ENCODE data around the gene ASB14.

ASB14 gene

DNA sequence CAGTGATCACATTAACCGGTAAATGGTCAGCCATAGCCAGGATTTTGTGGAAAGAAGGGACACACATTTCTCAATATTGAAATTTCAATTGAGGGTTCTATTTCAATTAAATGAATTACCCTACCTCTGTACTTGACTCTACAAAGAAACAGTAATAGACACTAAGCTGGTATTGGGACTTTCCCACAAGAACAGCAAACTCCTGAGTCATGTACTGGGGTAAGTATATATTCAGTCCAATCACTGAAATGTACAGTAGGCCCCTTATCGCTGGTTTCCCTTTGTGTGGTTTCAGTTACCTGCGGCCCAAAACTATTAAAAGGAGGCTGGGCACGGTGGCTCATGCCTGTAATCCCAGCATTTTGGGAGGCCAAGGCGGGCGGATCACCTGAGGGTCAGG is 17.6 kb downstream of the ASB14 start:
- no peak for DNase-seq
- no peaks in the 10 kb centered on the region for H3K79me2 ChIP-seq (ENCODE audit: low read length)
- H3K9me2 ChIP-seq (replicated peaks; ENCODE audit: insufficient read depth, low read length) = no peaks in the 10 kb centered on the region
- no peak overlapping the region for H3K4me2 ChIP-seq (ENCODE audit: low read depth, low read length)
- no peaks in the 10 kb centered on the region for H3K4me1 ChIP-seq (ENCODE audit: low read length)
- TF ChIP-seq, protein P1, sequence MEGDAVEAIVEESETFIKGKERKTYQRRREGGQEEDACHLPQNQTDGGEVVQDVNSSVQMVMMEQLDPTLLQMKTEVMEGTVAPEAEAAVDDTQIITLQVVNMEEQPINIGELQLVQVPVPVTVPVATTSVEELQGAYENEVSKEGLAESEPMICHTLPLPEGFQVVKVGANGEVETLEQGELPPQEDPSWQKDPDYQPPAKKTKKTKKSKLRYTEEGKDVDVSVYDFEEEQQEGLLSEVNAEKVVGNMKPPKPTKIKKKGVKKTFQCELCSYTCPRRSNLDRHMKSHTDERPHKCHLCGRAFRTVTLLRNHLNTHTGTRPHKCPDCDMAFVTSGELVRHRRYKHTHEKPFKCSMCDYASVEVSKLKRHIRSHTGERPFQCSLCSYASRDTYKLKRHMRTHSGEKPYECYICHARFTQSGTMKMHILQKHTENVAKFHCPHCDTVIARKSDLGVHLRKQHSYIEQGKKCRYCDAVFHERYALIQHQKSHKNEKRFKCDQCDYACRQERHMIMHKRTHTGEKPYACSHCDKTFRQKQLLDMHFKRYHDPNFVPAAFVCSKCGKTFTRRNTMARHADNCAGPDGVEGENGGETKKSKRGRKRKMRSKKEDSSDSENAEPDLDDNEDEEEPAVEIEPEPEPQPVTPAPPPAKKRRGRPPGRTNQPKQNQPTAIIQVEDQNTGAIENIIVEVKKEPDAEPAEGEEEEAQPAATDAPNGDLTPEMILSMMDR (IDR thresholded peaks at IDR 0.05; ENCODE audit: low read length) = no peak
- TF ChIP-seq EZH2phosphoT487 (IDR thresholded peaks at IDR 0.05; ENCODE audit: low read length) (no peak), EZH2 (optimal IDR thresholded peaks at IDR 0.05; ENCODE audit: low read depth, low read length) (no peak)
- no peak overlapping the region for H3K4me3 ChIP-seq (ENCODE audit: low read length)
- H3K9ac ChIP-seq (ENCODE audit: low read length) = no peak overlapping the region
- H3K27ac ChIP-seq (ENCODE audit: low read length) = no peak overlapping the region
- no peaks in the 10 kb centered on the region for H3K27me3 ChIP-seq (replicated peaks; ENCODE audit: insufficient read depth, low read length)
- no peak overlapping the region for H2AFZ ChIP-seq (ENCODE audit: low read length)
- peaks cover 6% of the 10 kb centered on the region; the same call in 1 of the 2 replicates for H3K36me3 ChIP-seq (replicated peaks; ENCODE audit: insufficient read depth, low read length)
- H4K20me1 ChIP-seq (ENCODE audit: insufficient read depth, low read length) = no peaks in the 10 kb centered on the region
- H3K9me3 ChIP-seq (replicated peaks; ENCODE audit: insufficient read depth, low read length) = no peaks in the 10 kb centered on the region
- H3F3A ChIP-seq (ENCODE audit: insufficient read depth, low read length) = no peaks in the 10 kb centered on the region; the same call in 1 of the 2 replicates

DNA sequence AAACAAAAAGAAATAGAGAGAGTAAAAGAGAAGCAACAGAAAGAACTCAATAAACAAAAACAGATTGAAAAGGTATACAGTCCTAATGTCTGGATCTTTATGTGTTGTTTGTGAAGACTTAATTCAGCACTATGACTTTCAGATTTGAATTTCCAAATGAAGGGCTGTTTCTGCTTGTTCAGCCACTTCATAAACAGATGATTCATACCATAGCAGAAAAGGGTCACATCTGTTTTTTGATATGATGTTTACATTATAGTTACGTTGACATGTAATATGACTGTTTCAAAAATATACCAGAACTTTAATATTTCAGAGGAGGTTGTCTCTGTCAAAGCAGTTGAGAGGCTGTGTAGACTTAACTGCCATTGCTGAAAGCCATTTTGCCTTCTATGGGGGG is 24.1 kb downstream of the ASB14 start:
- Histone ChIP-seq H3K4me1 (ENCODE audit: low read length) (no peaks in the 10 kb centered on the region), H3K9me2 (replicated peaks; ENCODE audit: insufficient read depth, low read length) (no peaks in the 10 kb centered on the region), H3K79me2 (ENCODE audit: low read length) (no peaks in the 10 kb centered on the region), H3K9me3 (replicated peaks; ENCODE audit: insufficient read depth, low read length) (no peaks in the 10 kb centered on the region), H3K27ac (ENCODE audit: low read length) (no peak overlapping the region), H3F3A (ENCODE audit: insufficient read depth, low read length) (no peaks in the 10 kb centered on the region), H4K20me1 (ENCODE audit: insufficient read depth, low read length) (no peaks in the 10 kb centered on the region), H3K36me3 (replicated peaks; ENCODE audit: insufficient read depth, low read length) (peaks cover 5% of the 10 kb centered on the region; the same call in 1 of the 2 replicates), H3K9ac (ENCODE audit: low read length) (no peak overlapping the region), H2AFZ (ENCODE audit: low read length) (no peak overlapping the region), H3K4me3 (ENCODE audit: low read length) (no peak overlapping the region), H3K27me3 (replicated peaks; ENCODE audit: insufficient read depth, low read length) (no peaks in the 10 kb centered on the region), H3K4me2 (ENCODE audit: low read depth, low read length) (no peak overlapping the region)
- TF ChIP-seq EZH2phosphoT487 (IDR thresholded peaks at IDR 0.05; ENCODE audit: low read length) (no peak), EZH2 (optimal IDR thresholded peaks at IDR 0.05; ENCODE audit: low read depth, low read length) (no peak)
- TF ChIP-seq, protein P1 (IDR thresholded peaks at IDR 0.05; ENCODE audit: low read length) = no peak
- no peak for DNase-seq

DNA sequence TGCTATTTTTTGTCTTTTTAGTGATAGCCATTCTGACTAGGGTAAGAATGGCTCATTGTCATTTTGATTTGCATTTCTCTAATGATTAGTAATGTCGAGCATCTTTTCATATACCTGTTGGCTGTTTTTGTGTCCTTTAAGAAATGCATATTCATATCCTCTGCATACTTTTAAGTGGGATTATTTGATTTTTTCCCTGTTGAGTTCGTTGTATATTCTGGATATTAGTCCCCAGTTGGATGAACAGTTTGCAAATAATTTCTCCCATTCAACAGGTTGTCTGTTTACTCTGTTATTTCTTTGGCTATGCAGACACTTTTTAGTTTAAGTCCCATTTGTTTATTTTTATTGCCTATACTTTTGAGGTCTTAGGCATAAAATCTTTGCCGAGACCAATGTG is 30.6 kb downstream of the ASB14 start:
- no peak for DNase-seq
- Histone ChIP-seq H3K4me3 (ENCODE audit: low read length) (no peak overlapping the region), H3K9me2 (replicated peaks; ENCODE audit: insufficient read depth, low read length) (no peaks in the 10 kb centered on the region), H2AFZ (ENCODE audit: low read length) (no peak overlapping the region), H3K9me3 (replicated peaks; ENCODE audit: insufficient read depth, low read length) (no peaks in the 10 kb centered on the region), H3K9ac (ENCODE audit: low read length) (no peak overlapping the region), H3K4me1 (ENCODE audit: low read length) (no peaks in the 10 kb centered on the region), H3K36me3 (replicated peaks; ENCODE audit: insufficient read depth, low read length) (no peaks in the 10 kb centered on the region; the same call in 1 of the 2 replicates), H3K27ac (ENCODE audit: low read length) (no peak overlapping the region), H3F3A (ENCODE audit: insufficient read depth, low read length) (no peaks in the 10 kb centered on the region), H4K20me1 (ENCODE audit: insufficient read depth, low read length) (no peaks in the 10 kb centered on the region), H3K79me2 (ENCODE audit: low read length) (no peaks in the 10 kb centered on the region), H3K27me3 (replicated peaks; ENCODE audit: insufficient read depth, low read length) (no peaks in the 10 kb centered on the region), H3K4me2 (ENCODE audit: low read depth, low read length) (no peak overlapping the region)
- TF ChIP-seq, protein P1 (IDR thresholded peaks at IDR 0.05; ENCODE audit: low read length) = no peak
- TF ChIP-seq EZH2 (optimal IDR thresholded peaks at IDR 0.05; ENCODE audit: low read depth, low read length) (no peak), EZH2phosphoT487 (IDR thresholded peaks at IDR 0.05; ENCODE audit: low read length) (no peak)

All from MM.1S (cell line).